ENCODE measurements around the gene FAM43B.

The FAM43B gene

GRCh38 chr1:20552728-20553445 is 514 bp downstream of the FAM43B start:
- DNase-seq (ENCODE audit: low spot score) = no peak

- DNase-seq (ENCODE audit: low spot score) = no peak
Observed at GRCh38 chr1:20555025-20555757, 2.8 kb downstream of the FAM43B start.

GRCh38 chr1:20555758-20556120 is 3.4 kb downstream of the FAM43B start:
- DNase-seq (ENCODE audit: low spot score) = no peak

GRCh38 chr1:20558191-20558590 is 5.8 kb downstream of the FAM43B start:
- no peak for DNase-seq (ENCODE audit: low spot score)

- no peak for DNase-seq (ENCODE audit: low spot score)
Observed at GRCh38 chr1:20560966-20561365, 8.6 kb downstream of the FAM43B start.

GRCh38 chr1:20565234-20565633 is 12.9 kb downstream of the FAM43B start:
- no peak for DNase-seq (ENCODE audit: low spot score)

- no peak for DNase-seq (ENCODE audit: low spot score)
Observed at GRCh38 chr1:20569523-20570098, 17.2 kb downstream of the FAM43B start.

GRCh38 chr1:20571427-20571826 is 19.1 kb downstream of the FAM43B start:
- no peak for DNase-seq (ENCODE audit: low spot score)

- DNase-seq (ENCODE audit: low spot score) = no peak
Observed at GRCh38 chr1:20573987-20574386, 21.6 kb downstream of the FAM43B start.

GRCh38 chr1:20574686-20575540 is 22.5 kb downstream of the FAM43B start:
- DNase-seq (ENCODE audit: low spot score) = peak; percentile 78

- DNase-seq (ENCODE audit: low spot score) = no peak
Observed at GRCh38 chr1:20575541-20576336, 23.4 kb downstream of the FAM43B start.

GRCh38 chr1:20578062-20578461 is 25.7 kb downstream of the FAM43B start:
- no peak for DNase-seq (ENCODE audit: low spot score)

GRCh38 chr1:20578721-20579395 is 26.5 kb downstream of the FAM43B start:
- no peak for DNase-seq (ENCODE audit: low spot score)

GRCh38 chr1:20584890-20585289 is 32.5 kb downstream of the FAM43B start:
- DNase-seq (ENCODE audit: low spot score) = no peak

GRCh38 chr1:20586953-20587660 is 34.7 kb downstream of the FAM43B start:
- no peak for DNase-seq (ENCODE audit: low spot score)

GRCh38 chr1:20587661-20588053 is 35.3 kb downstream of the FAM43B start:
- DNase-seq (ENCODE audit: low spot score) = no peak

- DNase-seq (ENCODE audit: low spot score) = no peak
Observed at GRCh38 chr1:20588634-20589225, 36.4 kb downstream of the FAM43B start, which contains the start of gene CDA. CDA (plus strand) TSS chr1:20589097; CDS start chr1:20589130, 33 bp downstream.

- DNase-seq (ENCODE audit: low spot score) = no peak
Observed at GRCh38 chr1:20589331-20590278, 37.2 kb downstream of the FAM43B start.

All from activated CD4-positive, alpha-beta T cell treated with anti-CD3 and anti-CD28 coated beads, Interleukin-2, Interleukin-4, amounts not matched to agents 100 ng/mL and 50 ng/mL, durations not matched to agents 16 hours and 8 hours (primary cell).